ENCODE measurements around the gene WNK3. TPM values are rescaled to one million over a fixed set of nuclear protein-coding genes. Genes with fewer than 3 reads are reported as not detected.
A peak's percentile ranks its signal among the peaks of the same experiment; 100 is the strongest.

Gene WNK3
- total RNA-seq, 1 donor from 2014 or later, result 12.5 TPM

DNA sequence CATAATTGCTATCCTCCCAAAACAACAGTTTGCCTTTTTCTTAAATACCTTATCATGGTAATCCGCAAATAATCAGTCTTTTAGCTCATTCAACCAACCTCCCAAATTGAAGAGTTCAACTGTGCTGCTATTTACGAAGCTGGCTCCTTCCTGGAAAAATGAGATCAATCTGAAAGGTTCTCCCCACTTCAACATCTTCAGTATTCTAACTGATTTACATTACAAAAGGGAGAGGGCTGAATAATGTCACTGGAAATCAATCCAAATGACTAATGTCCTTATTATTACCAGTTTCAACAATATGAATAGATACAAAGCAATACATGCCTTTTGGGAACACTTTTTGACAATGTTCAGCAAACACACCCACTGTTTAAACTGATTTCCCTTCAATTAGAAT, 86.2 kb downstream of the WNK3 start:
- no peaks in the 10 kb centered on the region for H3K9me3 Mint-ChIP-seq (ENCODE audit: unreplicated experiment)
- TF ChIP-seq, protein P1, sequence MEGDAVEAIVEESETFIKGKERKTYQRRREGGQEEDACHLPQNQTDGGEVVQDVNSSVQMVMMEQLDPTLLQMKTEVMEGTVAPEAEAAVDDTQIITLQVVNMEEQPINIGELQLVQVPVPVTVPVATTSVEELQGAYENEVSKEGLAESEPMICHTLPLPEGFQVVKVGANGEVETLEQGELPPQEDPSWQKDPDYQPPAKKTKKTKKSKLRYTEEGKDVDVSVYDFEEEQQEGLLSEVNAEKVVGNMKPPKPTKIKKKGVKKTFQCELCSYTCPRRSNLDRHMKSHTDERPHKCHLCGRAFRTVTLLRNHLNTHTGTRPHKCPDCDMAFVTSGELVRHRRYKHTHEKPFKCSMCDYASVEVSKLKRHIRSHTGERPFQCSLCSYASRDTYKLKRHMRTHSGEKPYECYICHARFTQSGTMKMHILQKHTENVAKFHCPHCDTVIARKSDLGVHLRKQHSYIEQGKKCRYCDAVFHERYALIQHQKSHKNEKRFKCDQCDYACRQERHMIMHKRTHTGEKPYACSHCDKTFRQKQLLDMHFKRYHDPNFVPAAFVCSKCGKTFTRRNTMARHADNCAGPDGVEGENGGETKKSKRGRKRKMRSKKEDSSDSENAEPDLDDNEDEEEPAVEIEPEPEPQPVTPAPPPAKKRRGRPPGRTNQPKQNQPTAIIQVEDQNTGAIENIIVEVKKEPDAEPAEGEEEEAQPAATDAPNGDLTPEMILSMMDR (IDR thresholded peaks at IDR 0.05; ENCODE audit: unreplicated experiment), result no peak
- peaks cover 1% of the 10 kb centered on the region for H3K27me3 Mint-ChIP-seq (ENCODE audit: unreplicated experiment)
- DNase-seq (ENCODE audit: low spot score), result no peak
- no peaks in the 10 kb centered on the region for H3K36me3 Mint-ChIP-seq (ENCODE audit: low read depth, unreplicated experiment)
- H3K4me1 Mint-ChIP-seq (ENCODE audit: unreplicated experiment), result no peaks in the 10 kb centered on the region
- no peak overlapping the region for H3K4me3 Mint-ChIP-seq (ENCODE audit: unreplicated experiment)
- no peak overlapping the region for H3K27ac Mint-ChIP-seq (ENCODE audit: unreplicated experiment)

DNA sequence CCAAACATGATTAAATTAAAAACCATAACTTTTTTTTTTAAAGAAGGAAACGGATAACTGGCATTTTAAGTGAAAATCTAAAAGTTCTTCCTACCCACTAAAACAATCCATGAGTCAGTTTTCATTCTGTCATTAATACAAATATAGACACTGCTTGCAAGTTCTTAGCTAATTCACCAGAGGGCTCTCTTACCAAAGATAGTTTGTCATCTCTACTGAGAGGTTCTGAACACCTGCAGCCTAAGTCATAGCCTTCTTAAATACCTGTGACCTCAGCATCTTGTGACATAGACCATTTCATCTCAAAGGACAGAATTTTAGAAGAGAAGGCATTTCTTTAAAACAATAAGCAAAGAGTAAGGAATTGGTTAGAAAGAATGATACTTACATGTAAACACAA, 109.5 kb downstream of the WNK3 start:
- TF ChIP-seq, protein P1 (IDR thresholded peaks at IDR 0.05; ENCODE audit: unreplicated experiment), result no peak
- DNase-seq (ENCODE audit: low spot score), result no peak
- Mint-ChIP-seq H3K9me3 (ENCODE audit: unreplicated experiment) (no peaks in the 10 kb centered on the region), H3K4me3 (ENCODE audit: unreplicated experiment) (no peak overlapping the region), H3K27ac (ENCODE audit: unreplicated experiment) (no peak overlapping the region), H3K4me1 (ENCODE audit: unreplicated experiment) (no peaks in the 10 kb centered on the region), H3K36me3 (ENCODE audit: low read depth, unreplicated experiment) (no peaks in the 10 kb centered on the region), H3K27me3 (ENCODE audit: unreplicated experiment) (no peaks in the 10 kb centered on the region)

DNA sequence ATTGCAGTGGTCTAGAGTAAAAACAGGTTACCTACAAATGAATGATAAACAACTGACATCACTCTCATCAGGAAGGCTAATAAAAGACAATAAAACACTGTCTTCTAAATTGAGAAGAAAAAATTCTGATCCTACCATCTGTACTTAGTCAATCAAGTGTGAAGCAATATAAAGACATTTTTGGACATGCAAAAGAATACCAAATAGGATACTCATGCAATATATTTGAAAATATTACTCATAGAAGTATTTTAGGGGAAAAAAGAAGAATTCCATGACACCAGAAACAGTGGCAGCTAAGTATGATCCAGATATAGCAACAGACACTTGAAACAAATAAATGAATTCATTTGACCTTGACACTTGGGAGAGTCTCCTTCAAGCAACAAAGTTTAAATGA, 111.0 kb downstream of the WNK3 start:
- Mint-ChIP-seq H3K4me3 (ENCODE audit: unreplicated experiment) (no peak overlapping the region), H3K27me3 (ENCODE audit: unreplicated experiment) (no peaks in the 10 kb centered on the region), H3K27ac (ENCODE audit: unreplicated experiment) (no peak overlapping the region), H3K36me3 (ENCODE audit: low read depth, unreplicated experiment) (no peaks in the 10 kb centered on the region), H3K9me3 (ENCODE audit: unreplicated experiment) (no peaks in the 10 kb centered on the region), H3K4me1 (ENCODE audit: unreplicated experiment) (no peaks in the 10 kb centered on the region)
- DNase-seq (ENCODE audit: low spot score), result no peak
- TF ChIP-seq, protein P1 (IDR thresholded peaks at IDR 0.05; ENCODE audit: unreplicated experiment), result no peak

DNA sequence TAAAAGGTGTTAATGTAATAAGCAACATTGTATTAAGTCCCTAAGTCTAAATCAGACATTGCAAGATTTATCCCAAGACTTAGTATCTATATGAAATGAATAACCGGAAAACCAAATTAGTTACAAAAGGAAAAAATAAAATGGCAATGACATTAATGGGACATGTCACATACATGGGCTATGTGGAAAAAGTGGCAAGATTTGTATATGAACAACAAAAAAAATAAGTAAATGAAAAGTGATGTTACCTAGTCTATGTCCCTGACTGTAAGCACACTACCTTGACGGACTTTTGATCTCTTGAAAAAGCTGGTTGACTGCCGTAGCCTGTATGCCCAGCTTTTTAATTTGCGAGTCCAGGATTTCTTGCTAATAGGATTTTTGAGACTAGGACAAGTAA, 119.3 kb downstream of the WNK3 start:
- Mint-ChIP-seq H3K27me3 (ENCODE audit: unreplicated experiment) (no peaks in the 10 kb centered on the region), H3K4me1 (ENCODE audit: unreplicated experiment) (no peaks in the 10 kb centered on the region), H3K9me3 (ENCODE audit: unreplicated experiment) (no peaks in the 10 kb centered on the region), H3K4me3 (ENCODE audit: unreplicated experiment) (peak overlapping the region; percentile 47), H3K36me3 (ENCODE audit: low read depth, unreplicated experiment) (peaks cover 5% of the 10 kb centered on the region), H3K27ac (ENCODE audit: unreplicated experiment) (no peak overlapping the region)
- no peak for DNase-seq (ENCODE audit: low spot score)
- TF ChIP-seq, protein P1 (IDR thresholded peaks at IDR 0.05; ENCODE audit: unreplicated experiment), result no peak

DNA sequence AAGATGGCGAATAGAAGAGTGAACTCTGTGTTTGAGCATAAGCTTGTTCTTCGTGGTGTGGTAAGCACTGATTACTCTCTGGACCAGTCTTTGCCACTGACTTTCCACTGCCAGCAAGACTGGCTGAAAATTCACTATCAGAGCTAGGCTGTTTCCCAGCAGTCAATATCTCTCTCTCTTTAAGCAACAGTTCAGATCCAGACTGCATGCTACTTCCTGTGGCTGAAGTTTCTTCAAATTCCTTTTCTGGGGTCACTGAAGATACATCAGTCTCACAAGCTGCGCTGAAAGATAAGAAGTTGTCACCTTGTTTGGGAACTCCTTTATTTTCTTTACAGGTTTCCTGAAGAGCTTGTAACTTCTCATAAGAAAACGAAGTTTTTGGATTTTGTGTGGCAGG, 120.8 kb downstream of the WNK3 start:
- Mint-ChIP-seq H3K27ac (ENCODE audit: unreplicated experiment) (no peak overlapping the region), H3K27me3 (ENCODE audit: unreplicated experiment) (no peaks in the 10 kb centered on the region), H3K4me1 (ENCODE audit: unreplicated experiment) (no peaks in the 10 kb centered on the region), H3K4me3 (ENCODE audit: unreplicated experiment) (no peak overlapping the region), H3K36me3 (ENCODE audit: low read depth, unreplicated experiment) (peaks cover 5% of the 10 kb centered on the region), H3K9me3 (ENCODE audit: unreplicated experiment) (no peaks in the 10 kb centered on the region)
- no peak for DNase-seq (ENCODE audit: low spot score)
- TF ChIP-seq, protein P1 (IDR thresholded peaks at IDR 0.05; ENCODE audit: unreplicated experiment), result no peak

Data from endothelial cell (in vitro differentiated cells).